GM10248 (cell line): ENCODE results near the gene TRAK2.
"Not testable (repeated sequence)": the region's sequence is repeated elsewhere in the genome, so short reads cannot be mapped to it uniquely, and the experiment has no call there.

Experiments used
- CTCF ChIA-PET: fragments of 300-600 bp; sonication (Branson Sonifier 250); formaldehyde crosslinking; extraction: SDS; loops from one replicate; lab custom pipeline; 2021; ENCODE audit warnings: antibody characterized with exemption; lab: Yijun Ruan, JAX
- POLR2A ChIA-PET: fragments of 350-650 bp; sonication (Branson Sonifier 250); formaldehyde crosslinking; extraction: SDS; loops from one replicate; lab custom pipeline; 2020; ENCODE audit warnings: antibody characterized with exemption; lab: Yijun Ruan, JAX
- DNase-seq: peaks from one replicate; pipeline ENCODE4 v3.0.0; 2012; ENCODE audit errors: extremely low spot score
- CTCF ChIP-seq: IDR thresholded peaks from 2 replicates; pipeline ENCODE4 v1.5.1; 2012; ENCODE audit warnings: mild to moderate bottlenecking, low read depth; ENCODE audit errors: extremely low read depth, missing control alignments, control extremely low read depth

TRAK2 gene

GRCh38 chr2:201430839-201431238 is 20.4 kb downstream of the TRAK2 start:
- CTCF ChIA-PET: no interaction called here
- POLR2A ChIA-PET: no interaction called here
- TF ChIP-seq CTCF: no peak
- DNase-seq: no peak

GRCh38 chr2:201430322-201430721 is 20.9 kb downstream of the TRAK2 start:
- DNase-seq, CTCF ChIA-PET, POLR2A ChIA-PET: not testable (repeated sequence)

GRCh38 chr2:201429835-201430234 is 21.4 kb downstream of the TRAK2 start:
- POLR2A ChIA-PET, CTCF ChIA-PET, DNase-seq: not testable (repeated sequence)

GRCh38 chr2:201428366-201428765 is 22.9 kb downstream of the TRAK2 start:
- POLR2A ChIA-PET, CTCF ChIA-PET, DNase-seq: not testable (repeated sequence)

- POLR2A ChIA-PET: no interaction called here
- CTCF ChIA-PET: interaction anchor here (1.1 to 2.1 kb wide), 3 partner anchors 21 to 193 kb away, joined by 3 to 4 read pairs (median 3); no protein-coding TSS in a partner anchor
- DNase-seq: no peak
- no peak for TF ChIP-seq CTCF
These were observed 25.3 kb downstream of the TRAK2 start for GRCh38 chr2:201425952-201426351.

DNA sequence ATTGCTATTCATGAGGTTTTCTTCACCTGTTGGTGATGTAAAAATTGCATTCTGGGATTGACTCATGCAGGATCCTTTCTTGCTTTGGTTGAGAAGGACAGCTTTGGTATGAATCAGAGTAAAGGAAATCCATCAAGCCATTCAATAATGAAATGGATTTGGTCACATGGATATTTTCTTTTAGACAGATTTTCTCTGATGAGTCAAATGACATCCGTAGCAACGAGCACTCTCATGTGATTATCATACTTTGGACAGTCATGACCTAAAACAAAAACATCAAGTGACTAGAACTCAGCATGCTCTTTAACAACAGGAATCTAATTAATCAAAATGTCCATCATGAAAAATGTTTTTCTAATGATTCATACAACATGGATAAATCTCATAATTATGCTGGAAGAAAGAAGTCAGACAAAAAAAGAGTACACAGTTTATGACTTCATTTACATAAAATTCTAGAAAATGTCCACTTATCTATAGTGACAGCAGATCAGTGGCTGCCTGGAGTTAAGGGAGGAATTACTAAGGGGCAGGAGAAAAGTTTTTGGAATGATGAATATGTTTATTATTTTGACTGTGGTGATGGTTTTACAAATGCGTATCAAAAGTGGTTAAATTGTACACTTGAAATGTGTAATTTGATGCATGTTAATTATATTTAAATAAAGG is 30.7 kb downstream of the TRAK2 start:
- DNase-seq: no peak
- POLR2A ChIA-PET: no interaction called here
- CTCF ChIA-PET: no interaction called here
- no peak for TF ChIP-seq CTCF

DNA sequence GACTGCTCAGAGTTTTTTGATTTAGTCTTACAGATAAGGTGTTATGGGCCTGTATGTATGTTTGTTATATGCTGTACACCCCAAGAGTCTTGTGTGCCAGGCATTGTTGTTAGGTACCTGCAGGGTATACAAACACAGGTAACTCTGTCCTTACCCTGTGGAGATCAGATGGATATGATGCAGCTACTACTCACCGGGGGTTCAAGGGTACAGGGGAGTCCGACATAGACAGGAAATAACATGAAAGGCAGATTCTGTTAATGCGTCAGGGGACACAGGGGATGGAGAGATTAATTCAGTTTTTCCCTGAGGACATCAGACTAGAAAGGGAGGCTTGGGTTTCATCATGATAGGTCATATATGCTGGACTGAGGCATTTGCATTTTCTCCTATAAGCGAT is 31.3 kb downstream of the TRAK2 start:
- CTCF ChIA-PET: no interaction called here
- POLR2A ChIA-PET: no interaction called here
- no peak for TF ChIP-seq CTCF
- DNase-seq: no peak

- CTCF ChIA-PET: no interaction called here
These were observed 32.1 kb downstream of the TRAK2 start for GRCh38 chr2:201419057-201419635.

More at GRCh38 chr2:201419057-201419635, 32.1 kb downstream of the TRAK2 start:
- no peak for DNase-seq
- POLR2A ChIA-PET: no interaction called here
- peak; percentile 23 for TF ChIP-seq CTCF
